ENCODE results near the gene RANBP17.
A peak's percentile ranks its signal among the peaks of the same experiment; 100 is the strongest.

The RANBP17 gene

DNA sequence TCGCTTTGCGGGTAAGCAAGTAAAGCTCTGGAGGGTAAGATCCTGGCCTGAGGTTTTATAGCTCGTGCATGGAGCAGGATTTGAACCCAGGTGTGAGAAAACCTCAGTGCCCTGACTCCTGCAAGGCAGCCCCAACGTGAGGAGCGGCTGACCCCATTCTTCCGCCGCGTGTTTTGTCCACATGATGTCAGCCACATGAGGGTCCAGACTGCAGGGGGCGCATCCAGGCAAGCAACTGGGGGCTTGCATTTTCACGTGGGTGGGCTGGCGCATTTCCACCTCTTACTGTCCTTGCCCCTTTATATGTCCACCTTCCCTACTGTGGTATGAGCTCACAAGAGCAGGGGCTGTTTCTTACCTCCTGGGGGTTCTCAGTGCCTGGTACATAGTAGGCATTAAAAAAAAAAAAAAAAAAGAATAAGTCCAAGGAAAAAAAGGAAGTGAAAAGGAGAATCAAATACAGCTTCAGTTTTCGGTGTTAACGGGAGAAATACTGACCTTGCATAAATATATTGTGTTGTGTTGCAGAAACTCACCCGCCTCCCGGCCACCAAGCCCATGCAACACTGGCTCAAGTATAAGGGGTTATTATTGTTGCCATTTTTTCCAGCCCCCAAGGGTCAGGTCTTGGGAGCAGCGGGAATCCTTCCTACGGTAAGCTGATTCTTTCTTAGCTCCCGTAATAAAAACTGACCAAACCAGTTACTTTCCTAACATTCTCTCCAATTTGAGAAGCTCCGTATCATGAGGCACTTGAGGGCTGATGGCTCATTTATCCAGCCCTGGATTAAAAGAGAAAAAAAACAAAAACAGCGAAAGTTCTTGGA, 462.2 kb downstream of the RANBP17 start:
- DNase-seq: no peak

GRCh38 chr5:171330021-171330420, 468.2 kb downstream of the RANBP17 start:
- no peak for DNase-seq

DNA sequence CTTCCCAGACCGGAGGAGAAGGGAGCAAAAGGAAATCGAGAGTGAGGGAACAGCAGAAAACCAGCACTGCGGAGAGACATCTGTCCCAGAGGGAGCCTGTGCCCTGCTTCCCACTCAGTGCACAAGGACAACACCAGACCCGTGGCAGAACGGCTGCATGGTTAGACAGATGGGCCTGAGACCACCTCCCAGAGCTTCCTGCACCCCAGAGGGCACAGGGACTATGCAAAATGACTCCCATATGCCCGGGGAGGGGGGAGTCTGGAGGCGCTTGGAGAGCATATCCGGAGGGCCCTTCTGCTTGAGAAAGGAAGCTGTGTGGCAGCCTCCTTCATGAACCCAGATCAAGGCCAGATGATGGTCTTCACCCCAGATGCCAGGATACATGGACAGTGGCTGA, 473.8 kb downstream of the RANBP17 start:
- DNase-seq: no peak

DNA sequence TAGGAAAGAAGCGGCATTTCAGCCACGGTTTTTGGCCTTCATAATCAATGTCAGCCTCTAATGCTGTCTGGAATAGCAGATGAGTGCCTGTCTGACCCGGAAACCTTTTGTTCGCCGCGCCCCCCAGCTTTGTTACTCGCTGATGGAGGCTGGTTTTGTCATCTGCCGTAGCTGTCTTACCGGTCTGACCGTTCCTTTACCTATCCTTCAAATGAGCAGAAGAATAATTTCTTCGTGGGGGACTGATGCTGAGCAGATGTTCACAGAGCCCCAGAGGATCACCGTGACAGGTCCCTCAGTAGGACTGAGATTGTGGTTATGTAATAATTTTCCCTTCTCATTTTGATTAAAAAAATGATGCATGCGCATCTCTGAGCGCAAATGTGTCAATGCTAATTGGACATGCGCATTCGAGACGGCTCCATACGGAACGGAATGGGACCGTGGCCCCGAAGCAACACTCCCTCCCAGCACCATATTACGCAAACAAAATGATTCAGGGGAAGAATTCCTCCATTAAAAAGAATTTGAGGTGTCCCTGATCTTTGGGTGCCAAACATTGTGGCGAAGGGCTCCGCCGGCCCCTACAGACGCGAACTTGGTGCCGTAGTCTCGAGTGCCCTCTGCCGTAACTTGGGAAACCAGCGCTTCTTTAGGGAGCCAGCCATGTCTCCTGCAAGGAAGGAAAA, 474.8 kb downstream of the RANBP17 start:
- peak; percentile 49 for DNase-seq

- no peak for DNase-seq
Observed at GRCh38 chr5:171337210-171337569, 475.4 kb downstream of the RANBP17 start.

- no peak for DNase-seq
Observed at GRCh38 chr5:171340042-171340441, 478.2 kb downstream of the RANBP17 start.

DNA sequence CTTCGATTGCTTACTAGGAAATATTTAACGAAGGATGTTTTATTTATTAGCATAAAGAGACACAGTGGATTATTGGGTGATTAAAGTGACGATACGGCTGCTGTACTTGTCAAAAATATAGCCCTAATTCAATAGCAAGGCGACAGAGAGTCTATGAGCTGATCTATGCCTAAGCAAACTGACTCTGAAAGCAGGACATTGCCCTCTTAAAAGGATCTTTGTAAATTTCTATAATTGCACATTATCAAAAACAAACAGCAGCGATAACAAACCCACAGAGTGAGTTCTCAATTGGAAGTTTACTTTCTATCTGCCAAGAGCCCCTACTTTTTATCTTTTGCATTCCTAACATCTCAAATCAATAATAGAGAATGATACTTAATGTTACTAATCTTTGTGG, 478.7 kb downstream of the RANBP17 start:
- DNase-seq: peak; percentile 2

GRCh38 chr5:171342362-171343111, 480.7 kb downstream of the RANBP17 start:
- DNase-seq: no peak

GRCh38 chr5:171344936-171345608, 483.3 kb downstream of the RANBP17 start:
- DNase-seq: no peak
